HCT116 (cell line): Measurements from ENCODE around the gene CDK4. TPM values are rescaled to one million over a fixed set of nuclear protein-coding genes. Genes with fewer than 3 reads are reported as not detected.
A peak's percentile ranks its signal among the peaks of the same experiment; 100 is the strongest.

Experiments
- ATAC-seq: fragments of 200-7000 bp; cut with Tn5 transposase; 2 replicates; pipeline ENCODE4 v1.9.1; 2020; ENCODE audit warnings: mild to moderate bottlenecking, moderate library complexity
- BruUV-seq: library from RNA; stranded (reverse); fragments of 400-500 nt; replicated peaks from 2 replicates; lab custom pipeline; 2021; lab: Mats Ljungman, UMichigan
- CTCF ChIA-PET: fragments of 300-600 bp; sonication (Branson Sonifier 250); formaldehyde crosslinking; loops from one replicate; lab custom pipeline; 2021; ENCODE audit warnings: antibody characterized with exemption; lab: Charles Lee
- POLR2A ChIA-PET: fragments of 300-600, 350-600 bp; sonication (Branson Sonifier 250); formaldehyde crosslinking; loops from one replicate; lab custom pipeline; 2021; ENCODE audit warnings: antibody characterized with exemption; lab: Charles Lee
- RAD21 ChIA-PET, 2 experiments: fragments of 300-600 bp; sonication (Branson Sonifier 250); formaldehyde crosslinking; loops; one replicate each; lab custom pipeline; 2023; ENCODE audit warnings: low total read pairs in 2 of 2; ENCODE audit not compliant: uncharacterized antibody in 2 of 2, unreplicated experiment in 2 of 2, low non-redundant PET in 1 of 2; lab: Charles Lee
- DNase-seq: peaks from one replicate; pipeline ENCODE4 v3.0.0-alpha.2; 2010; ENCODE audit warnings: low read depth, low spot score
- H2AFZ ChIP-seq: fragments of 200-600 bp; shearing (Covaris generic), sonication (generic); 2 replicates; pipeline ENCODE4 v1.6.1; 2017; ENCODE audit warnings: low read depth, mixed run types, mixed read lengths, antibody characterized with exemption, low read length; ENCODE audit not compliant: poor library complexity, severe bottlenecking
- H3K27ac ChIP-seq: 2 replicates; pipeline ENCODE4 v1.5.1; 2012; ENCODE audit warnings: low read depth, low read length
- H3K27me3 ChIP-seq: fragments of 200-600 bp; sonication (generic); 2 replicates; pipeline ENCODE4 v1.6.1; 2016; ENCODE audit warnings: mixed run types, low read length, mixed read lengths; ENCODE audit not compliant: insufficient read depth
- H3K36me3 ChIP-seq, 2 experiments: fragments of 200-500 bp in 1 of 2; fragments of 200-600 bp in 1 of 2; sonication (Bioruptor generic) in 1 of 2; sonication (generic) in 1 of 2; 2 replicates each; pipeline versions ENCODE4 v1.5.1 to v1.6.1; 2014 to 2016; ENCODE audit warnings: low read length in 2 of 2, inconsistent platforms in 1 of 2, mixed read lengths in 1 of 2, mixed run types in 1 of 2; ENCODE audit not compliant: insufficient read depth in 2 of 2, control insufficient read depth in 1 of 2
- H3K4me1 ChIP-seq, 2 experiments: fragments of 200-600 bp in 1 of 2; sonication (generic) in 1 of 2; 2 replicates each; pipeline versions ENCODE4 v1.5.1 to v1.6.1; 2012 to 2017; ENCODE audit warnings: low read length in 2 of 2, inconsistent platforms in 1 of 2, mild to moderate bottlenecking in 1 of 2, mixed read lengths in 1 of 2, mixed run types in 1 of 2, moderate library complexity in 1 of 2; ENCODE audit not compliant: insufficient read depth in 2 of 2, control insufficient read depth in 1 of 2
- H3K4me2 ChIP-seq: fragments of 200-600 bp; sonication (generic); 2 replicates; pipeline ENCODE4 v1.6.1; 2017; ENCODE audit warnings: mixed run types, low read length, mixed read lengths
- H3K4me3 ChIP-seq, 2 experiments: fragments of 200-600 bp in 1 of 2; sonication (generic) in 1 of 2; replicated peaks in 1 of 2; 2 replicates each; pipeline ENCODE4 v1.5.1; 2011 to 2016; ENCODE audit warnings: low read length in 2 of 2, control low read depth in 1 of 2, low read depth in 1 of 2, mild to moderate bottlenecking in 1 of 2, mixed read lengths in 1 of 2, mixed run types in 1 of 2
- H3K79me2 ChIP-seq: fragments of 200-600 bp; sonication (generic); 2 replicates; pipeline ENCODE4 v1.6.1; 2017; ENCODE audit warnings: mild to moderate bottlenecking, mixed run types, low read length, moderate library complexity, mixed read lengths; ENCODE audit not compliant: insufficient read depth
- H3K9ac ChIP-seq: fragments of 200-600 bp; sonication (generic); 2 replicates; pipeline ENCODE4 v1.6.1; 2016; ENCODE audit warnings: low read length, mixed read lengths
- H3K9me2 ChIP-seq: fragments of 200-600 bp; sonication (generic), shearing (Covaris generic); 2 replicates; pipeline ENCODE4 v1.6.1; 2017; ENCODE audit warnings: mixed run types, mild to moderate bottlenecking, moderate library complexity; ENCODE audit not compliant: insufficient read depth
- H3K9me3 ChIP-seq, 2 experiments: fragments of 200-500 bp in 1 of 2; fragments of 200-600 bp in 1 of 2; sonication (Bioruptor generic) in 1 of 2; sonication (generic) in 1 of 2; 2 replicates each; pipeline ENCODE4 v1.6.1; 2014 to 2017; ENCODE audit warnings: low read length in 2 of 2, mixed read lengths in 2 of 2, inconsistent platforms in 1 of 2, low read depth in 1 of 2, mild to moderate bottlenecking in 1 of 2, mixed run types in 1 of 2, moderate library complexity in 1 of 2; ENCODE audit not compliant: control insufficient read depth in 1 of 2, insufficient read depth in 1 of 2
- H4K20me1 ChIP-seq: fragments of 200-600 bp; sonication (generic), shearing (Covaris generic); 2 replicates; pipeline ENCODE4 v1.6.1; 2017; ENCODE audit warnings: mixed run types, mild to moderate bottlenecking, moderate library complexity; ENCODE audit not compliant: insufficient read depth
- POLR2A ChIP-seq: IDR thresholded peaks from 2 replicates; pipeline ENCODE4 v1.7.0; 2011; ENCODE audit warnings: borderline replicate concordance; ENCODE audit not compliant: insufficient read depth, insufficient read length; ENCODE audit errors: extremely low read depth
- POLR2AphosphoS5 ChIP-seq: IDR thresholded peaks from 2 replicates; pipeline ENCODE4 v1.6.1; 2011; ENCODE audit warnings: mild to moderate bottlenecking, low read depth, low read length, moderate library complexity
- REST ChIP-seq: IDR thresholded peaks from 2 replicates; pipeline ENCODE4 v1.6.1; 2012; ENCODE audit warnings: low read depth
- SRF ChIP-seq: IDR thresholded peaks from 2 replicates; pipeline ENCODE4 v1.6.1; 2012; ENCODE audit warnings: low read depth
- TCF7L2 ChIP-seq: IDR thresholded peaks from 2 replicates; pipeline ENCODE4 v1.7.0; 2011; ENCODE audit warnings: borderline replicate concordance, inconsistent platforms; ENCODE audit not compliant: insufficient read depth, insufficient read length; ENCODE audit errors: extremely low read depth
- intact Hi-C: fragments of 100-400 bp; cut with micrococcal nuclease; formaldehyde crosslinking; loops from 2 replicates; pipeline ENCODE4 v1.10.0; 2022
- total RNA-seq: library from RNA; stranded (reverse); gene quantifications from one replicate; pipeline ENCODE4 v1.2.1, GENCODE V29; 2021; ENCODE audit not compliant: unreplicated experiment

The CDK4 gene
- total RNA-seq, 1 experiment from 2014 or later: 206 TPM

GRCh38 chr12:57767305-57767698 is 15.2 kb upstream of the CDK4 start (continued):
- TF ChIP-seq REST: no peak
- TF ChIP-seq SRF: no peak

GRCh38 chr12:57766464-57767304 is 14.6 kb upstream of the CDK4 start, which contains the start of gene CYP27B1:
CYP27B1 (minus strand) TSS chr12:57767078; CDS start chr12:57767041, 37 bp downstream.
- H3K27me3 ChIP-seq: no peaks in the 10 kb centered on the region
- ChIA-PET RAD21 (no interaction called here), POLR2A (interaction anchor here (0.9 to 2.4 kb wide), 8 partner anchors 10 to 175 kb away, joined by 3 to 12 read pairs (median 4); partner anchors contain the start of genes ATP23 and CDK4), CTCF (interaction anchor here (4.0 kb wide), 1 partner anchor 10 kb away, joined by 51 read pairs; no protein-coding TSS in a partner anchor)
- H3K4me3 ChIP-seq: peak within 1 kb of the TSS; percentile 72 to 81
- H3K79me2 ChIP-seq: peaks cover 14% of the 10 kb centered on the region
- H3K9me2 ChIP-seq: no peaks in the 10 kb centered on the region
- peak; percentile 60 for TF ChIP-seq POLR2AphosphoS5
- TF ChIP-seq REST: no peak
- TF ChIP-seq TCF7L2: no peak
- peak; percentile 45 for TF ChIP-seq POLR2A
- no TSS peak for BruUV-seq
- peak within 1 kb of the TSS; percentile 100 for H3K4me2 ChIP-seq
- no peak within 1 kb of the TSS for H2AFZ ChIP-seq
- peaks cover 13 to 27% of the 10 kb centered on the region in 2 experiments; a peak in 3 of 4 replicates for H3K36me3 ChIP-seq
- ATAC-seq (peak; percentile 41), DNase-seq (no peak)
- H3K9me3 ChIP-seq: no peaks in the 10 kb centered on the region
- no peaks in the 10 kb centered on the region for H4K20me1 ChIP-seq
- peak within 1 kb of the TSS; percentile 73 for H3K27ac ChIP-seq
- H3K9ac ChIP-seq: peak within 1 kb of the TSS; percentile 81
- intact Hi-C loops: no loop called here
- H3K4me1 ChIP-seq: peaks cover 11 to 47% of the 10 kb centered on the region in 2 experiments
